Gastroesophageal sphincter (tissue), 4 donors: ENCODE results near the gene LRTM1. TPM values are rescaled to one million over a fixed set of nuclear protein-coding genes. Genes with fewer than 3 reads are reported as not detected.
A peak's percentile ranks its signal among the peaks of the same experiment; 100 is the strongest.

Experiments used
- ATAC-seq: fragments of 150-250 bp; one replicate; pipeline ENCODE4 v1.9.1; 2016; ENCODE audit warnings: mild to moderate bottlenecking, moderate library complexity
- H3K27ac ChIP-seq, 4 donors: fragments of 200-600 bp; sonication (generic) in 3 of 4; 1 replicate in 3 of 4; 2 replicates in 1 of 4; pipeline ENCODE4 v1.5.1; 2016 to 2019
- H3K27me3 ChIP-seq: fragments of 200-600 bp; sonication (generic); one replicate; pipeline ENCODE4 v1.5.1; 2019
- H3K36me3 ChIP-seq, 2 donors: fragments of 200-600 bp; sonication (generic); one replicate each; pipeline ENCODE4 v1.5.1; 2019; ENCODE audit warnings: control low read depth in 1 of 2
- H3K4me1 ChIP-seq, 3 donors: fragments of 200-600 bp; sonication (generic); 1 replicate in 2 of 3; 2 replicates in 1 of 3; pipeline ENCODE4 v1.5.1; 2016 to 2019; ENCODE audit warnings: control low read depth in 2 of 3
- H3K4me3 ChIP-seq, 2 donors: fragments of 200-600 bp; sonication (generic); one replicate each; pipeline ENCODE4 v1.5.1; 2019; ENCODE audit warnings: mild to moderate bottlenecking in 1 of 2, moderate library complexity in 1 of 2
- H3K9me3 ChIP-seq, 3 donors: fragments of 200-600 bp; sonication (generic); one replicate each; pipeline ENCODE4 v1.5.1; 2017 to 2019; ENCODE audit warnings: control low read depth in 2 of 3
- EP300 ChIP-seq: sonication (generic); formaldehyde crosslinking; IDR thresholded peaks from one replicate; pipeline ENCODE4 v1.6.1; 2017; ENCODE audit warnings: antibody characterized with exemption, mild to moderate bottlenecking
- POLR2A ChIP-seq, 2 donors: fragments of 450-650 bp; IDR thresholded peaks; one replicate each; pipeline ENCODE4 v1.6.1; 2017; ENCODE audit warnings: antibody characterized with exemption in 2 of 2, mild to moderate bottlenecking in 2 of 2, moderate library complexity in 1 of 2
- POLR2AphosphoS5 ChIP-seq: sonication (generic); formaldehyde crosslinking; IDR thresholded peaks from one replicate; pipeline ENCODE4 v1.6.1; 2017; ENCODE audit warnings: antibody characterized with exemption
- WGBS, 2 donors: methylation state at CpG; one replicate each; pipeline ENCODE4 v1.1.5; 2018; ENCODE audit warnings: low coverage in 1 of 2; 5-methylcytosine and 5-hydroxymethylcytosine counted together
- total RNA-seq, 4 donors: library from RNA; depleted of rRNA; stranded (reverse); fragments of >200 nt; gene quantifications; one replicate each; pipeline ENCODE4 v1.1.0, GENCODE V29; 2016
- TF ChIP-seq, protein P1 (sequence below), 4 experiments: fragments of 200-600 bp in 2 of 4; fragments of 450-650 bp in 2 of 4; sonication (generic) in 1 of 4; IDR thresholded peaks; one replicate each; pipeline ENCODE4 v1.5.1; 2017 to 2019; ENCODE audit warnings: antibody characterized with exemption in 4 of 4, mild to moderate bottlenecking in 2 of 4, moderate library complexity in 2 of 4

The LRTM1 gene
- total RNA-seq, 4 donors from 2014 or later: not detected

- Histone ChIP-seq H3K4me3 (no peak overlapping the region), H3K4me1 (peaks cover 0 to 13% (median 7%) of the 10 kb centered on the region in 3 donors), H3K9me3 (no peaks in the 10 kb centered on the region), H3K36me3 (no peaks in the 10 kb centered on the region), H3K27ac (no peak overlapping the region), H3K27me3 (no peaks in the 10 kb centered on the region)
- ATAC-seq: no peak
- 100% methylated on average over 1 to 3 of the region's 3 CpGs for WGBS, 2 donors
- TF ChIP-seq, protein P1, sequence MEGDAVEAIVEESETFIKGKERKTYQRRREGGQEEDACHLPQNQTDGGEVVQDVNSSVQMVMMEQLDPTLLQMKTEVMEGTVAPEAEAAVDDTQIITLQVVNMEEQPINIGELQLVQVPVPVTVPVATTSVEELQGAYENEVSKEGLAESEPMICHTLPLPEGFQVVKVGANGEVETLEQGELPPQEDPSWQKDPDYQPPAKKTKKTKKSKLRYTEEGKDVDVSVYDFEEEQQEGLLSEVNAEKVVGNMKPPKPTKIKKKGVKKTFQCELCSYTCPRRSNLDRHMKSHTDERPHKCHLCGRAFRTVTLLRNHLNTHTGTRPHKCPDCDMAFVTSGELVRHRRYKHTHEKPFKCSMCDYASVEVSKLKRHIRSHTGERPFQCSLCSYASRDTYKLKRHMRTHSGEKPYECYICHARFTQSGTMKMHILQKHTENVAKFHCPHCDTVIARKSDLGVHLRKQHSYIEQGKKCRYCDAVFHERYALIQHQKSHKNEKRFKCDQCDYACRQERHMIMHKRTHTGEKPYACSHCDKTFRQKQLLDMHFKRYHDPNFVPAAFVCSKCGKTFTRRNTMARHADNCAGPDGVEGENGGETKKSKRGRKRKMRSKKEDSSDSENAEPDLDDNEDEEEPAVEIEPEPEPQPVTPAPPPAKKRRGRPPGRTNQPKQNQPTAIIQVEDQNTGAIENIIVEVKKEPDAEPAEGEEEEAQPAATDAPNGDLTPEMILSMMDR (IDR thresholded peaks at IDR 0.05): no peak
- TF ChIP-seq POLR2AphosphoS5 (no peak), POLR2A (IDR thresholded peaks at IDR 0.05) (no peak), EP300 (no peak)
These were observed 27.6 kb upstream of the LRTM1 start for GRCh38 chr3:54955496-54955895.

GRCh38 chr3:54954521-54954920, 26.7 kb upstream of the LRTM1 start:
- no peak for ATAC-seq
- 82 to 86% methylated on average over 5 of the region's 5 CpGs for WGBS, 2 donors
- Histone ChIP-seq H3K27me3 (no peaks in the 10 kb centered on the region), H3K36me3 (no peaks in the 10 kb centered on the region), H3K4me1 (peaks cover 0 to 16% (median 7%) of the 10 kb centered on the region in 3 donors), H3K27ac (peak overlapping the region in 2 of 4 donors; percentile 26 to 47), H3K9me3 (no peaks in the 10 kb centered on the region), H3K4me3 (no peak overlapping the region)
- TF ChIP-seq POLR2AphosphoS5: no peak
- TF ChIP-seq, protein P1 (IDR thresholded peaks at IDR 0.05): no peak
- TF ChIP-seq EP300: no peak

DNA sequence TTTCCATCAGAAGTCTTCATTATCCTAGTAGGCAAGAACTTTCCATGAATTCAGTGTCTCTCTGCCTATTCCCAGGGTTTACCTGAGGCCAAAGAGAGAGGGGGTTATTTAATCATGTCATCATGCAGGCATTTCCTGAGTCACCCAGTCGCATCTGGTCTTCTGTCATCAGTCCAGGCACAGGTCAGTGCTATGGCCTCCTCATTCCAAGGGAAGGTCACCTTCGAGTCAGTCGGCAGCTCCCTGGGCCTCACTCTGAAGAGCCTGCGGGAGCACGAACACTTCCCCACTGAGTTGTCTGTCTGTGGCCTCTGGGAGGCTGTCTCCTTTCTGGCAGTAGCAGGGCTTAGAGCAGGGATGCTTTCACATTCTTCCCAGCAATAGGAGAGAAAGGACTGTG, 26.2 kb upstream of the LRTM1 start:
- no peak for TF ChIP-seq POLR2A (IDR thresholded peaks at IDR 0.05)
- no peak for TF ChIP-seq EP300
- TF ChIP-seq POLR2AphosphoS5: no peak
- TF ChIP-seq, protein P1 (IDR thresholded peaks at IDR 0.05): no peak
- no peaks in the 10 kb centered on the region for H3K36me3 ChIP-seq
- peak; percentile 23 for ATAC-seq
- no peak overlapping the region for H3K4me3 ChIP-seq
- peaks cover 0 to 16% (median 7%) of the 10 kb centered on the region in 3 donors for H3K4me1 ChIP-seq
- peak overlapping the region in 2 of 4 donors; percentile 26 to 47 for H3K27ac ChIP-seq
- whole genome bisulfite sequencing, 2 donors: 0% methylated on average over 2 of the region's 5 CpGs; no CpG with 5 or more reads in 1 of the 2 donors
- no peaks in the 10 kb centered on the region for H3K9me3 ChIP-seq
- H3K27me3 ChIP-seq: no peaks in the 10 kb centered on the region

DNA sequence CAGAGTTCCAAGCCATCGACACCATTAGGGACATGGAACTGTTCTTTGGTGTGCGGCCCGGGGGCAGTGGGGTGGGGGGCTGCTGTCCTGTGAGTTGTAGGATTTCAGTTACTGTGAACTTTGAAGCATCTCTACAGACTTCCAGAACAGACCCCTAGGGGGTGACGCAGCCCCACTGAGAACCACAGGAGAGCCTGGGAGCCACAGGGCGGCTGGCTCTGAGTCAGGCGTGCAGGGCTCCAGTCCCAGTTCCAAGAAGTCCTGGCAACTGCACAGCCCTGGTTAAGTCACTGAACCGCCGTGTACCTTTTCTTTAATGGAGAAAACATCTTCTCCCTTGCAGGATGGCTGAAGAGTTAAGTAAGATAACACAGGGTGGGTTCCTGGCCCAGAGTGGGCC, 23.5 kb upstream of the LRTM1 start:
- Histone ChIP-seq H3K36me3 (no peaks in the 10 kb centered on the region), H3K4me3 (no peak overlapping the region), H3K27ac (peak overlapping the region in 1 of 4 donors; percentile 15), H3K4me1 (peaks cover 0 to 16% (median 7%) of the 10 kb centered on the region in 3 donors), H3K9me3 (no peaks in the 10 kb centered on the region), H3K27me3 (no peaks in the 10 kb centered on the region)
- peak; percentile 94 for ATAC-seq
- no peak for TF ChIP-seq EP300
- no peak for TF ChIP-seq POLR2A (IDR thresholded peaks at IDR 0.05)
- peak; percentile 44 for TF ChIP-seq POLR2AphosphoS5
- TF ChIP-seq, protein P1 (IDR thresholded peaks at IDR 0.05): peak; percentile 40 to 78 (median 69)
- WGBS, 2 donors: 24 to 45% methylated on average over 2 to 7 of the region's 8 CpGs

- Histone ChIP-seq H3K4me3 (no peak overlapping the region), H3K36me3 (no peaks in the 10 kb centered on the region), H3K9me3 (no peaks in the 10 kb centered on the region), H3K27me3 (no peaks in the 10 kb centered on the region), H3K4me1 (peaks cover 0 to 16% (median 7%) of the 10 kb centered on the region in 3 donors), H3K27ac (no peak overlapping the region)
- TF ChIP-seq POLR2AphosphoS5: no peak
- TF ChIP-seq, protein P1 (IDR thresholded peaks at IDR 0.05): no peak
- TF ChIP-seq EP300: no peak
- TF ChIP-seq POLR2A (IDR thresholded peaks at IDR 0.05): no peak
- ATAC-seq: no peak
- WGBS, 2 donors: 32 to 33% methylated on average over 6 of the region's 7 CpGs
These were observed 22.6 kb upstream of the LRTM1 start for GRCh38 chr3:54950391-54951003.
